Endothelial cell of umbilical vein (primary cell): ENCODE measurements around the gene LACTB. TPM values are rescaled to one million over a fixed set of nuclear protein-coding genes. Genes with fewer than 3 reads are reported as not detected.

Experiments used
- BruUV-seq: library from RNA; stranded (reverse); fragments of 400-500 nt; replicated peaks from 2 replicates; lab custom pipeline; 2021; lab: Mats Ljungman, UMichigan
- CTCF ChIA-PET: fragments of 300-600, 350-600 bp; sonication (Branson Sonifier 250); formaldehyde crosslinking; loops from one replicate; lab custom pipeline; 2021; ENCODE audit warnings: antibody characterized with exemption, inconsistent platforms; lab: Charles Lee
- POLR2A ChIA-PET: fragments of 300-600, 350-600 bp; sonication (Branson Sonifier 250); formaldehyde crosslinking; loops from one replicate; lab custom pipeline; 2021; ENCODE audit warnings: antibody characterized with exemption, inconsistent platforms; lab: Charles Lee
- DNase-seq: peaks from one replicate; pipeline ENCODE4 v3.0.0-alpha.2; 2011; ENCODE audit warnings: low read depth, low spot score
- FAIRE-seq: peaks from 2 replicates; lab custom pipeline; 2011; peaks lifted over from hg19 to GRCh38; lab: Jason Lieb, UNC
- H2AFZ ChIP-seq: 2 replicates; pipeline ENCODE4 v1.6.0; 2012; ENCODE audit warnings: low read depth, low read length, control low read depth, inconsistent platforms
- H3K27ac ChIP-seq: 2 replicates; pipeline ENCODE4 v1.5.1; 2011; ENCODE audit warnings: low read depth, mild to moderate bottlenecking, control low read depth, low read length, moderate library complexity; ENCODE audit not compliant: insufficient read depth
- H3K27me3 ChIP-seq, 2 experiments: 2 replicates each; pipeline versions ENCODE4 v1.6.0 to v1.6.1; 2011; ENCODE audit warnings: low read length in 2 of 2, mixed read lengths in 1 of 2; ENCODE audit not compliant: control insufficient read depth in 2 of 2, insufficient read depth in 2 of 2
- H3K36me3 ChIP-seq, 2 experiments: 2 replicates in 1 of 2; 3 replicates in 1 of 2; pipeline ENCODE4 v1.5.1; 2011; ENCODE audit warnings: low read length in 2 of 2, mild to moderate bottlenecking in 1 of 2, moderate library complexity in 1 of 2; ENCODE audit not compliant: control insufficient read depth in 2 of 2, insufficient read depth in 2 of 2; ENCODE audit errors: extremely low read depth in 1 of 2
- H3K4me1 ChIP-seq: 3 replicates; pipeline ENCODE4 v1.5.1; 2011; ENCODE audit warnings: mild to moderate bottlenecking, low read length; ENCODE audit not compliant: control insufficient read depth, insufficient read depth; ENCODE audit errors: extremely low read depth
- H3K4me2 ChIP-seq: 2 replicates; pipeline ENCODE4 v1.6.1; 2011; ENCODE audit warnings: low read length, control low read depth, mixed read lengths; ENCODE audit not compliant: insufficient read depth
- H3K4me3 ChIP-seq, 3 experiments: fragments of 200-600 bp in 1 of 3; sonication (generic), shearing (Covaris generic) in 1 of 3; replicated peaks in 1 of 3; 2 replicates each; pipeline ENCODE4 v1.5.1; 2011 to 2016; ENCODE audit warnings: control low read depth in 3 of 3, low read length in 3 of 3, mild to moderate bottlenecking in 2 of 3, inconsistent platforms in 1 of 3, low read depth in 1 of 3, moderate library complexity in 1 of 3; ENCODE audit not compliant: insufficient read depth in 1 of 3
- H3K79me2 ChIP-seq: 2 replicates; pipeline ENCODE4 v1.6.0; 2012; ENCODE audit warnings: low read length, inconsistent platforms; ENCODE audit not compliant: control insufficient read depth, insufficient read depth
- H3K9ac ChIP-seq: replicated peaks from 2 replicates; pipeline ENCODE3; 2011; ENCODE audit warnings: low read length, control low read depth; ENCODE audit not compliant: insufficient read depth; ENCODE audit errors: extremely low read depth
- H3K9me1 ChIP-seq: replicated peaks from 3 replicates; pipeline ENCODE4 v1.6.0; 2011; ENCODE audit warnings: mild to moderate bottlenecking, low read length; ENCODE audit not compliant: control insufficient read depth, insufficient read depth; ENCODE audit errors: extremely low read depth
- H3K9me3 ChIP-seq: replicated peaks from 2 replicates; pipeline ENCODE4 v1.5.1; 2012; ENCODE audit warnings: low read length, inconsistent platforms; ENCODE audit not compliant: control insufficient read depth, insufficient read depth
- H4K20me1 ChIP-seq: replicated peaks from 2 replicates; pipeline ENCODE3; 2011; ENCODE audit warnings: mild to moderate bottlenecking, low read length; ENCODE audit not compliant: control insufficient read depth, insufficient read depth; ENCODE audit errors: extremely low read depth
- EZH2 ChIP-seq: IDR thresholded peaks from 2 replicates; pipeline ENCODE4 v1.6.1; 2012; ENCODE audit warnings: borderline replicate concordance, low read depth, mild to moderate bottlenecking, moderate library complexity, low read length, inconsistent platforms; ENCODE audit not compliant: severe bottlenecking
- FOS ChIP-seq: IDR thresholded peaks from 2 replicates; pipeline ENCODE4 v1.6.1; 2011; ENCODE audit warnings: mild to moderate bottlenecking, low read length, moderate library complexity, borderline replicate concordance; ENCODE audit not compliant: insufficient read depth
- GATA2 ChIP-seq: IDR thresholded peaks from 2 replicates; pipeline ENCODE4 v1.7.0; 2011; ENCODE audit warnings: low read depth, mild to moderate bottlenecking, moderate library complexity, mixed read lengths, low read length; ENCODE audit not compliant: insufficient read length, insufficient read depth
- JUN ChIP-seq: IDR thresholded peaks from 2 replicates; pipeline ENCODE4 v1.6.1; 2011; ENCODE audit warnings: borderline replicate concordance, low read depth; ENCODE audit not compliant: insufficient read length, insufficient read depth
- MYC ChIP-seq: IDR thresholded peaks from one replicate; pipeline ENCODE4 v1.6.1; 2011; ENCODE audit warnings: mild to moderate bottlenecking, low read depth, low read length
- POLR2A ChIP-seq: IDR thresholded peaks from 2 replicates; pipeline ENCODE4 v1.6.1; 2012; ENCODE audit warnings: low read depth, mild to moderate bottlenecking, control low read depth, low read length
- POLR2AphosphoS5 ChIP-seq: IDR thresholded peaks from 2 replicates; pipeline ENCODE4 v1.6.1; 2012; ENCODE audit warnings: low read depth, mild to moderate bottlenecking, control low read depth, low read length, moderate library complexity; ENCODE audit not compliant: insufficient read depth
- dilution Hi-C: fragments of 300-500 bp; cut with MboI; formaldehyde crosslinking; loops from one replicate; pipeline ENCODE4 v1.15.0; 2019; ENCODE audit warnings: low sequenced_read_pairs; ENCODE audit not compliant: extremely low pct_ligation_motif_present
- intact Hi-C: fragments of 100-400 bp; cut with micrococcal nuclease; formaldehyde crosslinking; loops from one replicate; pipeline ENCODE4 v1.10.0; 2022
- polyA plus RNA-seq, 4 experiments: library from polyadenylated mRNA; depleted of rRNA in 3 of 4; stranded (reverse) in 3 of 4; unstranded in 1 of 4; fragments of >200 nt; gene quantifications; 2 replicates each; pipeline versions ENCODE4 v1.2.1 to v1.2.3, GENCODE V29; 2011 to 2012; ENCODE audit warnings: missing spikeins in 1 of 4
- total RNA-seq: library from RNA; stranded (reverse); gene quantifications from 2 replicates; pipeline ENCODE4 v1.2.3, GENCODE V29; 2021
- TF ChIP-seq, protein P1 (sequence below), 2 donors: IDR thresholded peaks; 1 replicate in 1 of 2; 2 replicates in 1 of 2; pipeline ENCODE4 v1.5.1; 2011; ENCODE audit warnings: low read length in 2 of 2, mild to moderate bottlenecking in 2 of 2, moderate library complexity in 2 of 2, control low read depth in 1 of 2, inconsistent platforms in 1 of 2, low read depth in 1 of 2; ENCODE audit not compliant: insufficient read depth in 1 of 2; ENCODE audit errors: extremely low read depth in 1 of 2
- TF ChIP-seq, protein P2 (sequence below): IDR thresholded peaks from 2 replicates; pipeline ENCODE4 v1.6.1; 2011; ENCODE audit not compliant: insufficient read depth, insufficient read length

Gene LACTB
- total and polyA plus RNA-seq, 2 donors (not counting 3 experiments of a cell fraction or from before 2014, with no cell fraction given): 14.0 to 26.1 TPM

DNA sequence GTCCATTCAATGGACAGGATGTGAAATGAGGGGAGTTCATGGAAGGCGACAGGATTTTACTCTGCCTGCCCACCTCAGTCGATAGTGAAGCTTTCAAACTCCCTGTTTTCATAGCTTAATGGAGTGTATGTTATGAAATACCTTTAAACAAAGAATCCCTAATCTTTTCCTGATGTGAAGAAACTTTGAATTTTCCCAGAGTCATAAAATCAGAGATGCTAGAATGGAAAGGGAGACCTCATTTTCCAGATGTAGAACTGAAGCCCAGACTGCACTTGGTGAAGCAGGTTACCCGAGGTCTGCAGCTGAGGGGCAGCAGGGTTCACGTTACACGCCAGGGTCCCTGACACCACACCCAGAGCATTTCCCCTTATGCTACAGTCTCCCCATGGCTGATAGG lies 34.7 kb upstream of the LACTB start:
- ChIA-PET POLR2A (interaction anchor here (0.6 kb wide), 1 partner anchor 273 kb away, joined by 3 read pairs; no protein-coding TSS in a partner anchor), CTCF (interaction anchor here (0.9 to 1.9 kb wide), 4 partner anchors 12 to 317 kb away, joined by 3 to 8 read pairs (median 3); no protein-coding TSS in a partner anchor)
- TF ChIP-seq FOS (no peak), POLR2AphosphoS5 (no peak), EZH2 (no peak), POLR2A (no peak), MYC (no peak), JUN (no peak), GATA2 (no peak)
- TF ChIP-seq, protein P1, sequence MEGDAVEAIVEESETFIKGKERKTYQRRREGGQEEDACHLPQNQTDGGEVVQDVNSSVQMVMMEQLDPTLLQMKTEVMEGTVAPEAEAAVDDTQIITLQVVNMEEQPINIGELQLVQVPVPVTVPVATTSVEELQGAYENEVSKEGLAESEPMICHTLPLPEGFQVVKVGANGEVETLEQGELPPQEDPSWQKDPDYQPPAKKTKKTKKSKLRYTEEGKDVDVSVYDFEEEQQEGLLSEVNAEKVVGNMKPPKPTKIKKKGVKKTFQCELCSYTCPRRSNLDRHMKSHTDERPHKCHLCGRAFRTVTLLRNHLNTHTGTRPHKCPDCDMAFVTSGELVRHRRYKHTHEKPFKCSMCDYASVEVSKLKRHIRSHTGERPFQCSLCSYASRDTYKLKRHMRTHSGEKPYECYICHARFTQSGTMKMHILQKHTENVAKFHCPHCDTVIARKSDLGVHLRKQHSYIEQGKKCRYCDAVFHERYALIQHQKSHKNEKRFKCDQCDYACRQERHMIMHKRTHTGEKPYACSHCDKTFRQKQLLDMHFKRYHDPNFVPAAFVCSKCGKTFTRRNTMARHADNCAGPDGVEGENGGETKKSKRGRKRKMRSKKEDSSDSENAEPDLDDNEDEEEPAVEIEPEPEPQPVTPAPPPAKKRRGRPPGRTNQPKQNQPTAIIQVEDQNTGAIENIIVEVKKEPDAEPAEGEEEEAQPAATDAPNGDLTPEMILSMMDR (IDR thresholded peaks at IDR 0.05; ENCODE audit: extremely low read depth in 1 of 2, insufficient read depth in 1 of 2, low read depth in 1 of 2, low read length in 2 of 2): no peak
- TF ChIP-seq, protein P2, sequence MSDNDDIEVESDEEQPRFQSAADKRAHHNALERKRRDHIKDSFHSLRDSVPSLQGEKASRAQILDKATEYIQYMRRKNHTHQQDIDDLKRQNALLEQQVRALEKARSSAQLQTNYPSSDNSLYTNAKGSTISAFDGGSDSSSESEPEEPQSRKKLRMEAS: no peak
- dilution Hi-C loops: no loop called here
- no TSS peak for BruUV-seq
- FAIRE-seq (no peak), DNase-seq (no peak)
- peaks cover 8% of the 10 kb centered on the region for H3K4me1 ChIP-seq
- no peaks in the 10 kb centered on the region for H3K79me2 ChIP-seq
- H3K4me3 ChIP-seq: no peak overlapping the region
- no peaks in the 10 kb centered on the region for H3K36me3 ChIP-seq
- no peaks in the 10 kb centered on the region for H3K27me3 ChIP-seq
- H3K27ac ChIP-seq: no peak overlapping the region
- H3K9me3 ChIP-seq: no peaks in the 10 kb centered on the region
- no peak overlapping the region for H3K4me2 ChIP-seq
- no peak overlapping the region for H3K9ac ChIP-seq
- intact Hi-C loops: no loop called here
- no peaks in the 10 kb centered on the region for H4K20me1 ChIP-seq
- H2AFZ ChIP-seq: no peak overlapping the region
- no peaks in the 10 kb centered on the region for H3K9me1 ChIP-seq
